Measurements from ENCODE around the gene AMDHD2. TPM values are rescaled to one million over a fixed set of nuclear protein-coding genes. Genes with fewer than 3 reads are reported as not detected.
A peak's percentile ranks its signal among the peaks of the same experiment; 100 is the strongest.

AMDHD2 gene
- total RNA-seq, 6 experiments from 2014 or later = 15.6 to 19.3 (median 18.6) TPM

DNA sequence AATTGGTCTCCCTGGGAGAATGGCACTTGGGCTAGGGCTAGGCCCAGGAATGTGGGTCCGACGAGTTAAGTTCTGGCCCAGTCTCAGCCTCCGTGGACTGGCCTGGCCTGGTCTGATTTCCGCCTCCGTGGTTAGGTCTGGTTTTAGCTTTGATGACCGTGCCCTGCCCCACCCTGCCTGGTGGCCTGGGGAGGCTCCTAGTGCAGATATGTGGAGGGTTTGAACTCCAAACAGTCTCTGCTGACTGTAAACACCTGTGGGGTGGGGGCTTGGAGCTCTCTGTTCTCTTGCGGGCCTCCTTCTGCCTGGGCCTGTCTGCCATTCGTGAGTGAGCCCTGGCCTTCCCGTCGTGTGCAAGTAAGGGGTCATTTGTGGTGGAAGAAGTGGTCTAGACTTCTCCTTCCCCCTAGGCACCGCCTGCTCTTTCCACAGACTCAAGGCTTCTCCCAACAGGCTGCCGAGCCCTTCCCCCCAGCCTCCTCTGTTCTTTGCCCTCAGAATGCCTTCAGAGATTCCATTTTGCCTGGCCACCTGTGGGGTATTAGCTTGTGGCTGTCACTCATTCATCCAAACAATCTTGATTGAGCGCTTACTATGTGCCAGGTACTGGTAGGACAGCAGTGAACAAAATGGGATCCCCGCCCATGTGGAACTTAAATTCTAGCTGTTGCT, 4.9 kb upstream of the AMDHD2 start:
- peaks cover 68% of the 10 kb centered on the region for H3K4me1 Mint-ChIP-seq (ENCODE audit: low read depth)
- H3K36me3 Mint-ChIP-seq (ENCODE audit: low read depth) = peaks cover 29% of the 10 kb centered on the region
- H3K27me3 Mint-ChIP-seq (ENCODE audit: insufficient read depth) = peaks cover 14% of the 10 kb centered on the region
- DNase-seq = no peak
- TF ChIP-seq, protein P1, sequence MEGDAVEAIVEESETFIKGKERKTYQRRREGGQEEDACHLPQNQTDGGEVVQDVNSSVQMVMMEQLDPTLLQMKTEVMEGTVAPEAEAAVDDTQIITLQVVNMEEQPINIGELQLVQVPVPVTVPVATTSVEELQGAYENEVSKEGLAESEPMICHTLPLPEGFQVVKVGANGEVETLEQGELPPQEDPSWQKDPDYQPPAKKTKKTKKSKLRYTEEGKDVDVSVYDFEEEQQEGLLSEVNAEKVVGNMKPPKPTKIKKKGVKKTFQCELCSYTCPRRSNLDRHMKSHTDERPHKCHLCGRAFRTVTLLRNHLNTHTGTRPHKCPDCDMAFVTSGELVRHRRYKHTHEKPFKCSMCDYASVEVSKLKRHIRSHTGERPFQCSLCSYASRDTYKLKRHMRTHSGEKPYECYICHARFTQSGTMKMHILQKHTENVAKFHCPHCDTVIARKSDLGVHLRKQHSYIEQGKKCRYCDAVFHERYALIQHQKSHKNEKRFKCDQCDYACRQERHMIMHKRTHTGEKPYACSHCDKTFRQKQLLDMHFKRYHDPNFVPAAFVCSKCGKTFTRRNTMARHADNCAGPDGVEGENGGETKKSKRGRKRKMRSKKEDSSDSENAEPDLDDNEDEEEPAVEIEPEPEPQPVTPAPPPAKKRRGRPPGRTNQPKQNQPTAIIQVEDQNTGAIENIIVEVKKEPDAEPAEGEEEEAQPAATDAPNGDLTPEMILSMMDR (IDR thresholded peaks at IDR 0.05) = no peak
- peak overlapping the region; percentile 93 for H3K27ac Mint-ChIP-seq
- no peaks in the 10 kb centered on the region for H3K9me3 Mint-ChIP-seq
- peak overlapping the region; percentile 93 for H3K4me3 Mint-ChIP-seq

DNA sequence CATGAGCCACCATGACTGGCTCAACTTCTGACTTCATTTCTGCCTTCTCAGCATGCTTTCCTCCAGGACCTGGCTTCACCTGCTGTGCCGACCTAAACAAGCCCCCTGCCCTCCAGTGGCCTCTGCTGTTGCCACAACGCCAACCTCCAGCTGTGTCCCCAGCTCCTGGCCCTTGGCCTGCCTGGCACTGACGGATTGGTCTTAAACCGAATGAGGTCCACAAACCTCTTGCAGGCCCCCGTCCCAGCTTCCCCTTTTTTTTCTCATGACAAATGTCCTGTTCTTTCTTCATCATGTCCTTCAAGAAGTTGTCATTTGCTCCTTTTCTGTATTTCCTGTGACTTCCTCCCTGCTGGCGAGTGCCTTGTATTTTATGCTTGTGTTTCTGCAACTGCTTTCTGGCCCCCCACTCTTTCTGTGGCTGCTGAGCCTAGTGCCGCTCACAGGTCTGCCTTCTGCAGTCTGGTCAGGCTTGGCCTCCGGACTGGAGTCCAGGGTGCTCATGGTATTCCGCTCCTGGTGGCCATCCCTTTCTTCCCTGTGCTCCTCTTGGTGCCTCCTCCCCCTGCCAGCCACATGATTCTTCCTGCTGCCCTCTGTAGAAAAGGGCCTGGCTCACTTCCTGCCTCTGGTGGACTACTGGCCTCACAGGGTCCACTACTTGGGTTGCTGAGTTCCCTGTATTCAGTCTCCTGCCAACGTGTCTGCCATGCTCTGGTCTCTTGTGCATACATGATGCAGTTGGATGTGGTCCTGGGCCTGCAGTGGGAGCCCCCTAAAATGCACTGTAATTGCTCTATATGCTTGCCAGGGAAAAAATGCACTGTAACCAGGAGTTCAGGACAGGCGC, 3.6 kb upstream of the AMDHD2 start:
- Mint-ChIP-seq H3K4me1 (ENCODE audit: low read depth) (peaks cover 66% of the 10 kb centered on the region), H3K27ac (peak overlapping the region; percentile 78), H3K36me3 (ENCODE audit: low read depth) (peaks cover 34% of the 10 kb centered on the region), H3K4me3 (peak overlapping the region; percentile 93), H3K27me3 (ENCODE audit: insufficient read depth) (peaks cover 22% of the 10 kb centered on the region), H3K9me3 (no peaks in the 10 kb centered on the region)
- no peak for DNase-seq
- TF ChIP-seq, protein P1 (IDR thresholded peaks at IDR 0.05) = no peak

DNA sequence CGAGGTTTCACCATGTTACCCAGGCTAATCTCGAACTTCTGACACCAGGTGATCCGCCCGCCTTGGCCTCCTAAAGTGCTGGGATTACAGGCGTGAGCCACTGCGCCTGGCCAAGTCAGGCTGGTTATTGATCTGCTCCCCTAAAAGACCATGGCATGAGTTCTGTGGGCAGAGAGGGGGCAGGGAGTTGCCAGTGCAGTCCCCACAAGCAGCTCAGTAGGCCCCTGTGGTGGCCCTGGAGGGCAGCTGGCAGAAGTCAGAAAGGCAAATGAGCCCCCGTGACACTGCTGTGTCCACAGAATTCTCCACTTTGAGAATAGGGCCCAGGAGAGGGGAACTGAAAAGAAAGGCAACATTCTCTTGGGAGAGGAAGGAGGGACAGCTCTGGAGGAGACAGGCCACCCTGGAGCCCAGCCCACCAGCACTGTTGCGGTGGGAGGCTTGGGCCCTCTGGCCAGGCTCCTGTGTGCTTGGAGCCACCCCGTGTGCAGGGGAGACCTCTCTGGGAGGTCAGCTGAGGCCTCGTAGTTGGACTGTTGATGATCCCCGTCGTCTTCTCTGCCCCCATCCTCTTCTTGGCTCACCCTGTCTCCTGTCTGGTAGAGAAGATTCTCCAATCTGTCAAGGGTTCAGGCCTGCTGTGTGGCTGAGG, 2.1 kb upstream of the AMDHD2 start:
- Mint-ChIP-seq H3K9me3 (no peaks in the 10 kb centered on the region), H3K27me3 (ENCODE audit: insufficient read depth) (peaks cover 26% of the 10 kb centered on the region), H3K27ac (peak overlapping the region; percentile 18), H3K4me1 (ENCODE audit: low read depth) (peaks cover 53% of the 10 kb centered on the region), H3K4me3 (peak overlapping the region; percentile 17; the same call in 1 of the 2 replicates), H3K36me3 (ENCODE audit: low read depth) (peaks cover 34% of the 10 kb centered on the region)
- DNase-seq = no peak
- TF ChIP-seq, protein P1 (IDR thresholded peaks at IDR 0.05) = no peak

DNA sequence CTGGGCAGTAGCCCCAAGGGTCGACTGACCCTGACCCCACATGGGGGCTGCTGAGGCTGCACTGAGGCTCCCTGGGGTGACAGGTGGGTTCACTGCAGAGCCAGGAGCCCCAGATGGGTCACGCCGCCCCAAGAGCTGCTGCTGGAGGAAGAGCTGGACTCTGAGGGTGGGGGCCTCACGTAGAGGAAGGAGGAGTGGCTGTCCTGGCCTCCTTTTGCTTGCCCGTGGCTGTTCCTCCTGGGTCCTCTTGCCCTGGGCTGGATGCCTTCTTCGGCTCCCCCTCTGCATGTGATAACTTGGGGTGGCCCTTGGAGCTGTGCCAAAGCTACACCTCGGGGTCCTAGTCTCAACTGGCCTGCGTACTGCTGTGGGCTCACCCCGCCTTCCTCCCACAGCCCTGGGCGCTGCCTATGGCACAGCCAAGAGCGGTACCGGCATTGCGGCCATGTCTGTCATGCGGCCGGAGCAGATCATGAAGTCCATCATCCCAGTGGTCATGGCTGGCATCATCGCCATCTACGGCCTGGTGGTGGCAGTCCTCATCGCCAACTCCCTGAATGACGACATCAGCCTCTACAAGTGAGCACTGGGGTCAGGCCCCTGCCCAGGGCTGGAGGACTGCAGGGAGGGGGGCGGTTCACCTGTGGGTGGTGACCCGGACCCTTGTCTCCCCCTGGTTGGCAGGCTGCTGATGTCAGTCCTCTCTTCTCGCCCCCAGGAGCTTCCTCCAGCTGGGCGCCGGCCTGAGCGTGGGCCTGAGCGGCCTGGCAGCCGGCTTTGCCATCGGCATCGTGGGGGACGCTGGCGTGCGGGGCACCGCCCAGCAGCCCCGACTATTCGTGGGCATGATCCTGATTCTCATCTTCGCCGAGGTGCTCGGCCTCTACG, 1.1 kb upstream of the AMDHD2 start:
- Mint-ChIP-seq H3K36me3 (ENCODE audit: low read depth) (peaks cover 39% of the 10 kb centered on the region), H3K4me3 (peak overlapping the region; percentile 84), H3K27ac (peak overlapping the region; percentile 90), H3K9me3 (no peaks in the 10 kb centered on the region), H3K27me3 (ENCODE audit: insufficient read depth) (peaks cover 26% of the 10 kb centered on the region), H3K4me1 (ENCODE audit: low read depth) (peaks cover 52% of the 10 kb centered on the region)
- no peak for DNase-seq
- TF ChIP-seq, protein P1 (IDR thresholded peaks at IDR 0.05) = no peak

DNA sequence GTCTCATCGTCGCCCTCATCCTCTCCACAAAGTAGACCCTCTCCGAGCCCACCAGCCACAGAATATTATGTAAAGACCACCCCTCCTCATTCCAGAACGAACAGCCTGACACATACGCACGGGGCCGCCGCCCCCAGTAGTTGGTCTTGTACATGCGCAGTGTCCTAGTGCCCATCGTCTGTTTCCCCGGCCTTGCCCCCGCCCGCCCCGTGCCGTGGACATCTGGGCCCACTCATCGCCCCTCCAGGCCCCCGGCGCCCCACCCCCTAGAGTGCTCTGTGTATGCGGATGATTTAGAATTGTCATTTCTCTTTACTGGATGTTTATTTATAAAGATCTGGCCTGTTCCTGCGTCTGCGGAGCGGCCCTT, 475 bp upstream of the AMDHD2 start:
- Mint-ChIP-seq H3K9me3 (no peaks in the 10 kb centered on the region), H3K27ac (peak overlapping the region; percentile 90), H3K4me3 (peak overlapping the region; percentile 84)

More for the DNA sequence above, 475 bp upstream of the AMDHD2 start:
- Mint-ChIP-seq H3K27me3 (ENCODE audit: insufficient read depth) (peaks cover 25% of the 10 kb centered on the region), H3K4me1 (ENCODE audit: low read depth) (peaks cover 52% of the 10 kb centered on the region), H3K36me3 (ENCODE audit: low read depth) (peaks cover 43% of the 10 kb centered on the region)
- TF ChIP-seq, protein P1 (IDR thresholded peaks at IDR 0.05) = no peak
- no peak for DNase-seq
